Testis (tissue), 3 donors: ENCODE measurements around the gene GTF3A. TPM values are rescaled to one million over a fixed set of nuclear protein-coding genes. Genes with fewer than 3 reads are reported as not detected.

ENCODE experiments used
- DNase-seq: peaks from one replicate; pipeline ENCODE4 v3.0.0-alpha.2; 2019
- H3K27ac ChIP-seq, 2 donors: fragments of 200-600 bp; sonication (generic); one replicate each; pipeline ENCODE4 v1.5.1; 2019
- H3K27me3 ChIP-seq: fragments of 200-600 bp; sonication (generic); one replicate; pipeline ENCODE4 v1.5.1; 2019
- H3K36me3 ChIP-seq: fragments of 200-600 bp; sonication (generic); one replicate; pipeline ENCODE4 v1.5.1; 2017; ENCODE audit warnings: low read depth; ENCODE audit errors: missing control alignments
- H3K4me1 ChIP-seq: fragments of 200-600 bp; sonication (generic); one replicate; pipeline ENCODE4 v1.5.1; 2019
- H3K4me3 ChIP-seq, 2 donors: fragments of 200-600 bp; sonication (generic); one replicate each; pipeline ENCODE4 v1.5.1; 2017 to 2019
- H3K9me3 ChIP-seq: fragments of 200-600 bp; sonication (generic); one replicate; pipeline ENCODE4 v1.5.1; 2017
- POLR2A ChIP-seq: fragments of 450-650 bp; IDR thresholded peaks from one replicate; pipeline ENCODE4 v1.6.1; 2017; ENCODE audit warnings: antibody characterized with exemption, mild to moderate bottlenecking, moderate library complexity
- WGBS, 2 donors: methylation state at CpG; one replicate each; pipeline ENCODE4 v1.1.5; 2018; 5-methylcytosine and 5-hydroxymethylcytosine counted together
- intact Hi-C: fragments of 100-400 bp; cut with DNase I; formaldehyde crosslinking; loops from one replicate; pipeline ENCODE4 v1.15.1; 2023; ENCODE audit warnings: low total_unique reads
- polyA plus RNA-seq: library from polyadenylated mRNA; stranded (reverse); fragments of 350-450 nt; fragmentation: Illumina TruSeq; extraction: RNeasy Lipid Tissue Mini Kit (QIAGEN cat#74804); gene quantifications from one replicate; pipeline ENCODE4 v1.2.3, GENCODE V29; 2014; ENCODE audit warnings: low read depth, low replicate concordance; ENCODE audit not compliant: insufficient read depth
- total RNA-seq, 2 donors: library from RNA; depleted of rRNA; stranded (reverse); fragments of >200 nt; gene quantifications; one replicate each; pipeline ENCODE4 v1.2.3, GENCODE V29; 2016
- TF ChIP-seq, protein P1 (sequence below), 3 experiments: fragments of 450-650 bp in 2 of 3; fragments of 200-600 bp in 1 of 3; sonication (generic) in 1 of 3; IDR thresholded peaks; one replicate each; pipeline ENCODE4 v1.5.1; 2016 to 2019; ENCODE audit warnings: antibody characterized with exemption in 3 of 3, mild to moderate bottlenecking in 2 of 3, moderate library complexity in 1 of 3

The GTF3A gene
- total and polyA plus RNA-seq, 3 donors from 2014 or later = 73.2 to 82.6 (median 75.7) TPM

DNA sequence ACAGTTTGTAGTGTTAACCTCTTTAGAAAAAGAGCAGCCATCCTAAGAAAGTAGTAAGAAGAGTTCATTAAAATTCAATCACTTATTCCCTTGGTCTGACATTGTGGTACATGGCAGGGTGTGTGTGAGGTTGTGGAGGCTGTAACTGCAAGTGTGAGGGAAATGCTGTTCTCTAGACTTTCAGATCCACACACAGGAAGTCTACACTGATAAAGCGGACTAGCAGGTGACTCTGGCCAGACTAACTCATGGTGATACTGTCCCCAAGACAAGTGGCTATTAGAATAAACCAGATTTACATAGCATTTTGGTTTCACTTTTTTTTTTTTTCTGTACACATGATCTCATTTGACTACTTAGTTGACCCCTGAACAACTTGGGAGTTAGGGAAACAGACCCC, 16.0 kb downstream of the GTF3A start:
- H3K4me3 ChIP-seq = no peak overlapping the region
- H3K36me3 ChIP-seq = no peaks in the 10 kb centered on the region
- no peak overlapping the region for H3K27ac ChIP-seq
- DNase-seq = no peak
- H3K4me1 ChIP-seq = no peaks in the 10 kb centered on the region
- WGBS, 2 donors = 85 to 93% methylated on average over 1 of the region's 1 CpG
- no peaks in the 10 kb centered on the region for H3K27me3 ChIP-seq
- intact Hi-C loops = no loop called here
- TF ChIP-seq, protein P1, sequence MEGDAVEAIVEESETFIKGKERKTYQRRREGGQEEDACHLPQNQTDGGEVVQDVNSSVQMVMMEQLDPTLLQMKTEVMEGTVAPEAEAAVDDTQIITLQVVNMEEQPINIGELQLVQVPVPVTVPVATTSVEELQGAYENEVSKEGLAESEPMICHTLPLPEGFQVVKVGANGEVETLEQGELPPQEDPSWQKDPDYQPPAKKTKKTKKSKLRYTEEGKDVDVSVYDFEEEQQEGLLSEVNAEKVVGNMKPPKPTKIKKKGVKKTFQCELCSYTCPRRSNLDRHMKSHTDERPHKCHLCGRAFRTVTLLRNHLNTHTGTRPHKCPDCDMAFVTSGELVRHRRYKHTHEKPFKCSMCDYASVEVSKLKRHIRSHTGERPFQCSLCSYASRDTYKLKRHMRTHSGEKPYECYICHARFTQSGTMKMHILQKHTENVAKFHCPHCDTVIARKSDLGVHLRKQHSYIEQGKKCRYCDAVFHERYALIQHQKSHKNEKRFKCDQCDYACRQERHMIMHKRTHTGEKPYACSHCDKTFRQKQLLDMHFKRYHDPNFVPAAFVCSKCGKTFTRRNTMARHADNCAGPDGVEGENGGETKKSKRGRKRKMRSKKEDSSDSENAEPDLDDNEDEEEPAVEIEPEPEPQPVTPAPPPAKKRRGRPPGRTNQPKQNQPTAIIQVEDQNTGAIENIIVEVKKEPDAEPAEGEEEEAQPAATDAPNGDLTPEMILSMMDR (IDR thresholded peaks at IDR 0.05) = no peak
- TF ChIP-seq POLR2A = no peak
- no peaks in the 10 kb centered on the region for H3K9me3 ChIP-seq

DNA sequence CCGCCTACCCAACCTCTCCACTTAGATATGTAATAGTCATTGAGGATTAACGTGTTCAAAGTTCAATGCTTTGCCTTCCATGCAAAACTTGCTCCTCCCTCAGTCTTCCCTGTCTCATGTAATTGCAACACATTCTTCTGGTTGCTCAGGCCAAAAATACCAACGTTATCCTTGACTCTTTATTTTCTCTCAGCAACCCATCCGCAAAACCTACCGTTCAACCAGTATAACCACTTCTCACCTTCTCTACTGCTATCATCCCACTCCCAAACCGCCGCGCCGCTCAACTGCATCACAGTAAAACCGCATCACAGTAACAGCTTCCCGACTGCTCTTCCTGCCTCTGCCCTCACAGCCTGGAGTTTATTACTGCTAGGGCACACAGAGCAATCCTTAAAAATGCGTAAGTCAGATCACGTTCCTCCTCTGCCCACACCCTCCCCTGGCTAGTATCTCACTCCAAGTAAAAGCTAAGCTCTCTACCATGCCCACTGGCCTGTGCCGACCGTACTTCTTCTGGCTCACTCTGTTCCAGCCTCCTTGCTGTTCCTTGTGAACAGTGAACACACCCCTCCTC, 17.7 kb downstream of the GTF3A start:
- Histone ChIP-seq H3K9me3 (no peaks in the 10 kb centered on the region), H3K36me3 (no peaks in the 10 kb centered on the region), H3K27me3 (no peaks in the 10 kb centered on the region), H3K27ac (no peak overlapping the region), H3K4me1 (no peaks in the 10 kb centered on the region), H3K4me3 (no peak overlapping the region)
- 77 to 78% methylated on average over 15 of the region's 15 CpGs for WGBS, 2 donors
- DNase-seq = no peak
- intact Hi-C loops = no loop called here
- no peak for TF ChIP-seq POLR2A
- TF ChIP-seq, protein P1 (IDR thresholded peaks at IDR 0.05) = no peak

DNA sequence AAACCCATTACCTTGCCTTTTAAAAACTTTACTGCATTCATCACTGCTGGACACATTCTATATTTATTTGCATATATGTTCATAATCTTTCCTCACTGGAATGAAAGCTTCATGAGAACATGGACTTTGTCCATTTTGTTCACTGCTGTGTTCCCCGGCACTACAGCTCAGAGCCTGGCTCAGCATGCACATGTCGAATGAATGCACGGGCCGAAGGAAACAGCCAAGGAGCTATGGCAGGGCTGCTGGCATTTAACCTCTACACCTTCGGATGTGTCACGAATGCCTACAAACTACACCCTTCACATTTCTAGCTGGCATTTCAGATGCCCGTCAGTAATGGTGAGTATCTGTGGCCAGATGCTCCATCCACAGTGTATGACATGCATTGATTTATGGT, 18.4 kb downstream of the GTF3A start:
- intact Hi-C loops = no loop called here
- WGBS, 2 donors = 87 to 88% methylated on average over 7 of the region's 7 CpGs
- peaks cover 6% of the 10 kb centered on the region for H3K4me1 ChIP-seq
- no peak for DNase-seq
- no peaks in the 10 kb centered on the region for H3K27me3 ChIP-seq
- TF ChIP-seq, protein P1 (IDR thresholded peaks at IDR 0.05) = no peak
- no peak for TF ChIP-seq POLR2A
- H3K36me3 ChIP-seq = no peaks in the 10 kb centered on the region
- H3K4me3 ChIP-seq = no peak overlapping the region
- no peak overlapping the region for H3K27ac ChIP-seq
- H3K9me3 ChIP-seq = no peaks in the 10 kb centered on the region

DNA sequence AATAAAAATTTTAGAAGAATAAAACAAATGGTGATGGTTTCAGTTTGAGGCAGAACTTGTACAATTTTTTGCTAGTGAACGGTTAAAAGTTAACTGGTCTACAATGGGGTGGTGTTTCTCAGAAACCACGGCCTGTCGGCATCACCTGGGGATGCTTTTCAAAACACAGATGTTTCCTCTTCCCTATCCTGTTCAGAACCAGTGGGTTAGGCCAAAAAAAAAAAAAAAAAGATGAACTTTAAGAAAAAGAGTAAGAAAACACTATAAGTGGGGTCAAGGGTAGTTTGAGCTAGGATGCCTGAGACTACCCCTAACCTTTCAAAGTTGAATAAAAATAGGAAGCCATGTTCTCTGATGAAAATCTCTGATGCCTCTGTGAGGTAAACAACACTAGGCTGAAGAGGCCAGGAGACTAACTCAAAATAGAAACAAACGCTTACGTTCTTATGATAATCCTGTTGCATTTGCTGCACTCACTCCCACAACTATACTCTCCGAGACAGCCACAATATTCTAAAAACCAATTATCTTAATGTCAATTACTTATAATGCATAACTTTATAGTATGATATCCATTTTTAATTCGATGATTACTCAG, 22.7 kb downstream of the GTF3A start:
- WGBS, 2 donors = 50 to 52% methylated on average over 7 of the region's 7 CpGs
- peak overlapping the region; percentile 51 to 98 for H3K27ac ChIP-seq

More for the DNA sequence above, 22.7 kb downstream of the GTF3A start:
- Histone ChIP-seq H3K36me3 (no peaks in the 10 kb centered on the region), H3K4me1 (peaks cover 22% of the 10 kb centered on the region), H3K27me3 (no peaks in the 10 kb centered on the region), H3K4me3 (no peak overlapping the region), H3K9me3 (no peaks in the 10 kb centered on the region)
- DNase-seq = no peak
- no peak for TF ChIP-seq POLR2A
- TF ChIP-seq, protein P1 (IDR thresholded peaks at IDR 0.05) = no peak
- intact Hi-C loops = no loop called here
